HG03039 (cell line): ENCODE data around the gene MIOX.

Experiments used
- ATAC-seq: cut with Tn5 transposase; IDR thresholded peaks from one replicate; pipeline ENCODE4 v1.9.1; 2021; ENCODE audit warnings: mild to moderate bottlenecking, moderate library complexity; ENCODE audit not compliant: unreplicated experiment

The MIOX gene

GRCh38 chr22:50454556-50455075 is 32.0 kb upstream of the MIOX start:
- ATAC-seq: no peak

- ATAC-seq: no peak
These were observed 31.5 kb upstream of the MIOX start for GRCh38 chr22:50455201-50455600.

- ATAC-seq: no peak
These were observed 30.6 kb upstream of the MIOX start for GRCh38 chr22:50456026-50456425.

GRCh38 chr22:50456466-50457234 is 30.0 kb upstream of the MIOX start:
- ATAC-seq: no peak

GRCh38 chr22:50459016-50459415 is 27.6 kb upstream of the MIOX start:
- no peak for ATAC-seq

- no peak for ATAC-seq
These were observed 27.0 kb upstream of the MIOX start for GRCh38 chr22:50459496-50460140.

- no peak for ATAC-seq
These were observed 25.7 kb upstream of the MIOX start for GRCh38 chr22:50460938-50461337.

GRCh38 chr22:50461536-50461935 is 25.1 kb upstream of the MIOX start:
- ATAC-seq: no peak

GRCh38 chr22:50461979-50462540 is 24.6 kb upstream of the MIOX start:
- no peak for ATAC-seq

- ATAC-seq: no peak
These were observed 23.3 kb upstream of the MIOX start for GRCh38 chr22:50463188-50463900.

- ATAC-seq: no peak
These were observed 22.2 kb upstream of the MIOX start for GRCh38 chr22:50464451-50464850.

- no peak for ATAC-seq
These were observed 21.4 kb upstream of the MIOX start for GRCh38 chr22:50465066-50465930.

- ATAC-seq: no peak
These were observed 19.3 kb upstream of the MIOX start for GRCh38 chr22:50467341-50467740.

- ATAC-seq: no peak
These were observed 18.8 kb upstream of the MIOX start for GRCh38 chr22:50467773-50468440.

GRCh38 chr22:50468626-50469025 is 18.0 kb upstream of the MIOX start:
- ATAC-seq: no peak

- no peak for ATAC-seq
These were observed 17.0 kb upstream of the MIOX start for GRCh38 chr22:50469377-50470305.

- ATAC-seq: no peak
These were observed 16.2 kb upstream of the MIOX start for GRCh38 chr22:50470491-50470890.

GRCh38 chr22:50471197-50471847 is 15.3 kb upstream of the MIOX start:
- no peak for ATAC-seq
